ENCODE measurements around the gene DNAH3.

Gene DNAH3

GRCh38 chr16:20900299-20901067 is 250.2 kb downstream of the DNAH3 start, which contains the start of the genes DCUN1D3 and LYRM1:
Gene DCUN1D3 (minus strand): TSS chr16:20900358. CDS start chr16:20862538, 37,820 bp downstream.
Gene LYRM1 (plus strand): TSS chr16:20900771. CDS start chr16:20915556, 14,785 bp downstream.
- TF ChIP-seq CTCF (IDR thresholded peaks at IDR 0.05; ENCODE audit: control insufficient read depth, extremely low read depth, insufficient read depth), result no peak
- DNase-seq (ENCODE audit: low read depth), result peak; percentile 97

GRCh38 chr16:20899477-20900298 is 251.0 kb downstream of the DNAH3 start:
- no peak for DNase-seq (ENCODE audit: low read depth)

More at GRCh38 chr16:20900299-20901067, 250.2 kb downstream of the DNAH3 start, which contains the start of the genes DCUN1D3 and LYRM1:
- peak within 1 kb of the TSS; percentile 86 for H3K4me3 ChIP-seq (ENCODE audit: low read depth, low read length)

GRCh38 chr16:20899071-20899470 is 251.6 kb downstream of the DNAH3 start:
- TF ChIP-seq CTCF (IDR thresholded peaks at IDR 0.05; ENCODE audit: control insufficient read depth, extremely low read depth, insufficient read depth), result no peak
- DNase-seq (ENCODE audit: low read depth), result no peak
- H3K4me3 ChIP-seq (ENCODE audit: low read depth, low read length), result peak overlapping the region; percentile 86

More at GRCh38 chr16:20899477-20900298, 251.0 kb downstream of the DNAH3 start:
- H3K4me3 ChIP-seq (ENCODE audit: low read depth, low read length), result peak overlapping the region; percentile 86
- TF ChIP-seq CTCF (IDR thresholded peaks at IDR 0.05; ENCODE audit: control insufficient read depth, extremely low read depth, insufficient read depth), result no peak

- DNase-seq (ENCODE audit: low read depth), result no peak
- H3K4me3 ChIP-seq (ENCODE audit: low read depth, low read length), result no peak overlapping the region
- no peak for TF ChIP-seq CTCF (IDR thresholded peaks at IDR 0.05; ENCODE audit: control insufficient read depth, extremely low read depth, insufficient read depth)
Observed at GRCh38 chr16:20897922-20898321, 252.7 kb downstream of the DNAH3 start.

GRCh38 chr16:20897253-20897897 is 253.3 kb downstream of the DNAH3 start:
- DNase-seq (ENCODE audit: low read depth), result no peak
- no peak overlapping the region for H3K4me3 ChIP-seq (ENCODE audit: low read depth, low read length)
- TF ChIP-seq CTCF (IDR thresholded peaks at IDR 0.05; ENCODE audit: control insufficient read depth, extremely low read depth, insufficient read depth), result no peak

GRCh38 chr16:20894388-20894787 is 256.3 kb downstream of the DNAH3 start:
- no peak overlapping the region for H3K4me3 ChIP-seq (ENCODE audit: low read depth, low read length)
- no peak for TF ChIP-seq CTCF (IDR thresholded peaks at IDR 0.05; ENCODE audit: control insufficient read depth, extremely low read depth, insufficient read depth)
- DNase-seq (ENCODE audit: low read depth), result no peak
